Measurements from ENCODE around the gene VAPA. TPM values are rescaled to one million over a fixed set of nuclear protein-coding genes. Genes with fewer than 3 reads are reported as not detected.

The VAPA gene
- polyA plus RNA-seq, 1 of the 3 experiments (the other 2 are of a cell fraction) = 109 TPM

DNA sequence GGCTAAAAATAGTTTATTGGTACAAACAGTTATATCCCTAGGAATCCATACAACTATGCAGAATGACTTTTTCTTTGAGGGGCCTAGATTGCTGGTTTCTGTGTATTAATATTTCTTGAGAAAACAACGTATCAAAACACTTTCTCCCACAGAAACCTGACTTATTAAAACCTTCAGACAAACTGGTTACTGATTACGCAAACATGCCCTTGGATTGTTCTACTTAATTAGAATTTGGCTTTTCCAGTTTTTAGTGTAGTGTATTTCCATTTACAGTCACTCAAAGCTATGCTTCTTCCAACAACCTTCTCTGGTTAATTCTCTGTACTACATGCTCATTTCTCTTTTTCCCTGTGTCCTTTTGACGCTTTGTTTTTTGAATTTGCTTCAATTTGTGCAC is 20.0 kb downstream of the VAPA start:
- Histone ChIP-seq H2AFZ (ENCODE audit: low read depth) (no peak overlapping the region), H3K9ac (no peak overlapping the region), H3K4me2 (no peak overlapping the region), H3K27me3 (ENCODE audit: insufficient read depth) (no peaks in the 10 kb centered on the region), H3K4me1 (ENCODE audit: control insufficient read depth in 1 of 2, insufficient read depth in 2 of 2, low read depth in 1 of 2, low read length in 1 of 2) (peaks cover 0 to 8% of the 10 kb centered on the region in 2 experiments; a peak in 3 of 4 replicates), H3F3A (replicated peaks; ENCODE audit: insufficient read depth) (peaks cover 25% of the 10 kb centered on the region), H3K27ac (ENCODE audit: low read depth in 2 of 2, low read length in 1 of 2) (no peak overlapping the region), H3K9me3 (no peaks in the 10 kb centered on the region), H3K79me2 (ENCODE audit: insufficient read depth) (peaks cover 99% of the 10 kb centered on the region), H3K36me3 (replicated peaks in 1 of 2; ENCODE audit: control insufficient read depth in 1 of 2, insufficient read depth in 2 of 2, low read length in 1 of 2) (peaks cover 40 to 57% of the 10 kb centered on the region in 2 experiments), H3K4me3 (ENCODE audit: low read depth in 2 of 2, low read length in 1 of 2) (no peak overlapping the region), H4K20me1 (ENCODE audit: insufficient read depth) (peaks cover 58% of the 10 kb centered on the region), H3K9me2 (no peaks in the 10 kb centered on the region)
- no peak for DNase-seq
- POLR2A ChIA-PET = no interaction called here
- TF ChIP-seq CHD2 (IDR thresholded peaks at IDR 0.05; ENCODE audit: low read length, partially characterized antibody) = no peak
- no peak for TF ChIP-seq GABPA (IDR thresholded peaks at IDR 0.05; ENCODE audit: low read depth)
- no peak for TF ChIP-seq RFX5 (IDR thresholded peaks at IDR 0.05; ENCODE audit: low read length)
- TF ChIP-seq EZH2phosphoT487 (IDR thresholded peaks at IDR 0.05; ENCODE audit: borderline replicate concordance, low read depth) = no peak
- TF ChIP-seq SIN3A (IDR thresholded peaks at IDR 0.05; ENCODE audit: borderline replicate concordance, low read depth, low read length) = no peak
- TF ChIP-seq USF2 (IDR thresholded peaks at IDR 0.05; ENCODE audit: borderline replicate concordance, low read depth, low read length) = no peak
- no peak for TF ChIP-seq FOXM1 (IDR thresholded peaks at IDR 0.05; ENCODE audit: low read depth)
- TF ChIP-seq GATA2 (CRISPR knock-in tag; IDR thresholded peaks at IDR 0.05) = no peak
- TF ChIP-seq ELF1 (IDR thresholded peaks at IDR 0.05) = no peak
- TF ChIP-seq EP300 (IDR thresholded peaks at IDR 0.05; ENCODE audit: borderline replicate concordance in 1 of 2, low read depth in 1 of 2, low read length in 1 of 2) = no peak
- no peak for TF ChIP-seq TEAD4 (IDR thresholded peaks at IDR 0.05; ENCODE audit: borderline replicate concordance, insufficient read depth)
- TF ChIP-seq SMC3 (IDR thresholded peaks at IDR 0.05; ENCODE audit: low read depth, low read length) = no peak
- TF ChIP-seq, protein P1, sequence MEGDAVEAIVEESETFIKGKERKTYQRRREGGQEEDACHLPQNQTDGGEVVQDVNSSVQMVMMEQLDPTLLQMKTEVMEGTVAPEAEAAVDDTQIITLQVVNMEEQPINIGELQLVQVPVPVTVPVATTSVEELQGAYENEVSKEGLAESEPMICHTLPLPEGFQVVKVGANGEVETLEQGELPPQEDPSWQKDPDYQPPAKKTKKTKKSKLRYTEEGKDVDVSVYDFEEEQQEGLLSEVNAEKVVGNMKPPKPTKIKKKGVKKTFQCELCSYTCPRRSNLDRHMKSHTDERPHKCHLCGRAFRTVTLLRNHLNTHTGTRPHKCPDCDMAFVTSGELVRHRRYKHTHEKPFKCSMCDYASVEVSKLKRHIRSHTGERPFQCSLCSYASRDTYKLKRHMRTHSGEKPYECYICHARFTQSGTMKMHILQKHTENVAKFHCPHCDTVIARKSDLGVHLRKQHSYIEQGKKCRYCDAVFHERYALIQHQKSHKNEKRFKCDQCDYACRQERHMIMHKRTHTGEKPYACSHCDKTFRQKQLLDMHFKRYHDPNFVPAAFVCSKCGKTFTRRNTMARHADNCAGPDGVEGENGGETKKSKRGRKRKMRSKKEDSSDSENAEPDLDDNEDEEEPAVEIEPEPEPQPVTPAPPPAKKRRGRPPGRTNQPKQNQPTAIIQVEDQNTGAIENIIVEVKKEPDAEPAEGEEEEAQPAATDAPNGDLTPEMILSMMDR (IDR thresholded peaks at IDR 0.05) = no peak
- no peak for TF ChIP-seq MAX (IDR thresholded peaks at IDR 0.05; ENCODE audit: low read depth)
- no peak for TF ChIP-seq RCOR1 (IDR thresholded peaks at IDR 0.05; ENCODE audit: low read length)
- TF ChIP-seq PBX3 (IDR thresholded peaks at IDR 0.05) = no peak
- TF ChIP-seq NRF1 (IDR thresholded peaks at IDR 0.05; ENCODE audit: low read depth, low read length) = no peak
- no peak for TF ChIP-seq USF1 (IDR thresholded peaks at IDR 0.05; ENCODE audit: borderline replicate concordance, low read depth)
- WGBS (ENCODE audit: low lambda C conversion rate) = 93% methylated on average over 3 of the region's 3 CpGs
- CTCF ChIA-PET = interaction anchor here (0.8 kb wide), 1 partner anchor 11 kb away, joined by 3 read pairs; no protein-coding TSS in a partner anchor

All from SK-N-SH (cell line).